Stimulated activated CD4-positive, alpha-beta T cell treated with anti-CD3 and anti-CD28 coated beads, Interleukin-12 subunit alpha, Interleukin-12 subunit beta, amount 100 ng/mL, for 4 hours (primary cell): ENCODE results near the gene MICAL3.
"Not testable (repeated sequence)": the region's sequence is repeated elsewhere in the genome, so short reads cannot be mapped to it uniquely, and the experiment has no call there.

Experiments used
- DNase-seq: peaks from one replicate; pipeline ENCODE4 v3.0.0-alpha.2; 2020

Gene MICAL3

DNA sequence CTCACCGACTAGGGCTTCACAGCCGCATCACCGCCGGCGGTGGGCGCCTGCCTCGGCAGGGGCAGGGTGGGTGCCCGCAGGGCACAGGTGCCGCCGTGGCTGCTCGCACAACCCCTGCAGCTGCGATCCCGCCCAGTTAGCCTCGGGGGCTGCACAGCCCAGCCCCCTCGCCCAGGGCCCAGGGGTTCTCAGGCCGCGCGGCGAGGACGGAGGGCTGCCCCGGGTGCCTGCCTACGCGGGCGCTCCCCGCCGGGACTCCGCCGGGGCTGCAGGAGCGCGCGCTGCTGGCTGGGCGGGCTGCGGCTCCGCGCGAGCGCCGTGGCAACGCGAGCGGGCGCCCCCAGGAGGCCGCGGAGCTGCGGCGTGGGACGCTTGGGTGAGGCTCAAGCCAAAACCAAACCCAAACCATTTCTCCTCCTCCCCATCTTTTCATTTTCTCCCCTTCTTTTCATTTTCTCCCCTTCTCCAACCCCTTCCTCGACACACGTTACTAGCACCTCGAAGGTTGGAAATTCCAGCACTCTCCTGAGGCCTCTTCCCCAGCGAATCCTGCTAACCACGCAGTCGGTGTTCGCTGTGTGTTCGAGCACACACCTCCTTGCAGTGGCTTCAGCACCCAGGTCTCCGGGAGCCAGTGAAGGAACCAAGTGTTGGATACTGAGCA, at the start of gene MICAL3:
Gene MICAL3 (minus strand): TSS at position 286 of the 664 bp plus-strand sequence. CDS start 117,749 bp downstream, outside the sequence.
- peak; percentile 60 for DNase-seq

DNA sequence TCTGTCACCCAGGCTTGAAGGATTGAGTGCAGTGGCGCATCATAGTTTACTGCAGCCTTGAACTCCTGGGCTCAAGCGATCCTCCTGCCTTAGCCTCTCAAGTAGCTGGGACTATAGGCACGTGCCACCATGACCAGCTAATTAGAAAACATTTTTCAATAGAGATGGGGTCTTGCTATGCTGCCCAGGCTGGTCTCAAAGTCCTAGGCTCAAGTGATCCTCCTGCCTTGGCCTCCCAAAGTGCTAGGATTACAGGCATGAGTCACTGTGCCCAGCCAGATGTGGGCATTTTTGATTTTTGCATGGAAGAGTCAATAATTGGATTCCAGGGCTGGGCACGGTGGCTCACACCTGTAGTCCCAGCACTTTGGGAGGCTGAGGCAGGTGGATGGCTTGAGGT, 49.6 kb upstream of the MICAL3 start:
- not testable (repeated sequence) for DNase-seq

GRCh38 chr22:18073467-18073866, 49.1 kb upstream of the MICAL3 start:
- DNase-seq = no peak

- DNase-seq = no peak
These were observed 47.6 kb upstream of the MICAL3 start for GRCh38 chr22:18071968-18072310.

DNA sequence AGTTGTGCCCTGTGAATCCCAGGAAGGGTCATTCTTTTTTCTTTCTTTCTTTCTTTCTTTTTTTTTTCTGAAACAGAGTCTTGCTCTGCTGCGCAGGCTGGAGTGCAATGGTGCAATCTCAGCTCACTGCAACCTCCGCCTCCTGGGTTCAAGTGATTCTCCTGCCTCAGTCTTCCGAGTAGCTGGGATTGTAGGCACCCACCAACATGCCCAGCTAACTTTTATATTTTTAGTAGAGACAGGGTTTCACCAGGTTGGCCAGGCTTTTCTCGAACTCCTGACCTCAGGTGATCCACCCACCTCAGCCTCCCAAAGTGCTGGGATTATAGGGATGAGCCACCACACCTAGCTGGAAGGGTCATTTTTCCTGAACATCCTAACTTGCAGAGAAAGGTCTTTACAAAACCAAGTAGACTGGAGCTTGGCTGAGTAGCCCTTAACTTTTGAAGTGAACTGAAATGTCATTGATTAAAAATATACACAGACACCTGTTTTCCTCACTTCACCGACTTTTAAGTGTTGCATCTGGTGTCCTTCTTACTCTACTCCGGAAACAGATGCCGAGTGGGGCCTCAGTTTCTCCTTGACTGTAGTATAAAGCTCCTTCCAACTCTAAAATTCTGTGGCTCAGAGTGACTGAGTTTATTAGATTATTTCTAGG, 47.1 kb upstream of the MICAL3 start:
- DNase-seq = not testable (repeated sequence)

DNA sequence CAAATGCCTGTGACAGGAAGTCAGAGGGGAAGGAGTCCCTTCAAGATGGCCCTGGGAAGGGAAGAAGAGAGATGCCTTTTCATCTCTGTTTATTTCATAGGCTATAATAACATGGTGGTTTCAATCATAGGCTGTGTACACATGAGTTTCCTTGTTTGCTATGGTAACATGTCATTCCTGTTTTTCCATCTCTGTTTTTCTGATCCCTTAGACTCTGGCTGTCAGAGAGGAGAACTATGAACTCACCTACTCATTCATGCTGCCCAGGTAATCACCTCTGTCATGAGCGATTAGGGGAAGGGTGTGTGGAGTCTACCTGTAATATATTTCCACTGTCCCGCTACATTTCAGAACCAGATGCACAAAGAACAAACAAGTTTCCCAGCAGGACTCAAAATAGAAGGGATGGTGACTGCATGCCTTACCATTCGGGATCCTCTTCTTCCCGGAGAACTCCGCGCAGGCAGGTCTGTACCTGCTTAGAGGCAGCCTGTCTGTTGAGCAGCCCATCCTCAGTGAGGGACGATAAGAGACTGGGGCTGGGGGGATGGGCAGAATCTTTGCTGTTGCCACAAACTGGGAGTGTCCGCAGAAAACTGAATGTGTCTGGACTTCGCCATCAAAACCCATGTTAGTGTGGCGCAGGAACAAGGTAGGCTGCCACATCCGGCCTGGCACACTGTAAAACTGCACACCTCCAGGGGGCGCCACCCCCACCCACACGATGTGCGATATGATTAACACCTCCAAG, 46.4 kb upstream of the MICAL3 start:
- no peak for DNase-seq

DNA sequence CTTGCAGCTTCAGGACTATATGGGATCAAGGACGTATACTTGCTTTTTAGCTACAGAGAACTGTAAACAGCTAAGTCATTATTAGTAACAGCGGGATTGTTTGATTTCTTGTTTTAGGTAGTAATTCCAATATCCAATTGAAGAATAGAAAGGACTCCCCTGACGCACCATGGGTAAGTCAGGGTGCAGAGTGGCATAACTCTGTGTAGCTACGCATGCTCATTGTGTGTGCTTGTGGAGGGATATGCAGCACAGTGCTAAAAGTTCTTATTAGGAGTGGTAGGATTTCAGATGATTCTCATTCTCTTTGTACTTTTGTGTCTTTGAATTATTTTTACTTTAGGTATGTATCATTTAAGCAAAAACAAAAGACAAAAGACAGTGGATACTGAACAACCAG, 45.7 kb upstream of the MICAL3 start:
- no peak for DNase-seq

- DNase-seq = no peak
These were observed 44.7 kb upstream of the MICAL3 start for GRCh38 chr22:18069041-18069440.

DNA sequence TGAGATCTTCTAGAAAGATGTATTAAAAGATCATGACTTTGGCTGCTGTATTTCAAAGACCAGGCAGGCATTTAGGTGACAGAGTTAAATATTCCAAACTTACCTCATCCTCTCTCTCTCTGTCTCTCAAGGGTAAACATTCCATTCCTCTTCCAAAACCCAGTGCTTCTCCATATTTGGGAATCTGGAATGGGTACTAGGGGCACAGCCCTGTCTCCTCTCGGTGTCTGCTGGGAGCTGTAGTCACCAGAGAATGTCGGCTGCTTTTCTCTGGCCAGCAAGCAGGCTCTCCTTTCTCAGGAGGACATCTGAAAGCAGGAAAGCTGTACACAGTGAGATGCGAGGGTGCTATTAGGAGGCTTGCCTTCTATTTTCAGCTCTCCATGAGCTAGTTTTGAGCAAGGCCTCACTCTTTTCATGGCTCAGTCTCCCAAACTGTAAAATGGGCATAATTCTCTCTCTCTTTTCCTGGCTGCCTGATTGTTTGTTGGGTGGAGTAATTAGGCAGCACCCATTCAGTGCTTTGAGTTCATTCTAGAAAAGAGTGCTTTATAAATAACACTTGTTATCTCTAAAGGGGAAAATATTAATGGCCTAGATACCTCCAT, 44.1 kb upstream of the MICAL3 start:
- no peak for DNase-seq

DNA sequence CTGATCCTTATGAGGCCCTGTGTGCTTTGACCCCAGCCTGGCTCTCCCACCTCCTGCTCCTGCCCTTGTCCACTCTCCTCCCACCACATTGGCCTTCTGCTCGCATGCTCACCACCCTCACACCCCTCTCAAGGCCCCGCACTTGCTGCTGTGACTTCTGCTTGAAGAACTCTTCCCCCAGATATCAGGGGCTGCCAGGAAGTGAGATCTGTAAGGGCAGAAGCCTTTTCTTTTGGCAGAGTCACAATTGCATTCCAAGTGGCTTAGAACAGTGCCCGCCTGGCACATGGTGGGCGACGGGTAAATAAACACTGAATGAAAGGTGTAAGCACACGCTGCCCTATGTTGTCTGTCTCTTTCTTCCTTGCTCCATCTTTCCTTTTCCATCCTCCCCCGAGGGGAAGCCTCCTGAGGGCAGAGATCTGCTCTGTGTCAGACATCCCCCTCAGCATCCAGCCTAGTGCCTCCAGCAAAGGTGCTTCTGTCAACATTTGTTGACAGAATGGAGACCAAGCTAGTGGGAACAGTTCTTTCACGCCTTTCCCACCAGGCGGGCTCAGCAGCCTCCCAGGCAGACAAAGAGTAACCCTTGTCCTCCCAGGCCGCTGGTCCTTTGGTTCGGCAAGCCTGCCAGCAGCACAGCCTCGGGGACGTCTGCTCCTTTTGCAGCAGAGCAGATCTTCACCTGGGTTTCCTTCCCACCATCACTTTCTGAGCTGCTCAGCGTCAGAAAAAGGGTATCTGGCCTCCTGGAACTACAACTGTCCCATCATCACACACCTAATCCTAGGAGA, 43.4 kb upstream of the MICAL3 start:
- DNase-seq = no peak

DNA sequence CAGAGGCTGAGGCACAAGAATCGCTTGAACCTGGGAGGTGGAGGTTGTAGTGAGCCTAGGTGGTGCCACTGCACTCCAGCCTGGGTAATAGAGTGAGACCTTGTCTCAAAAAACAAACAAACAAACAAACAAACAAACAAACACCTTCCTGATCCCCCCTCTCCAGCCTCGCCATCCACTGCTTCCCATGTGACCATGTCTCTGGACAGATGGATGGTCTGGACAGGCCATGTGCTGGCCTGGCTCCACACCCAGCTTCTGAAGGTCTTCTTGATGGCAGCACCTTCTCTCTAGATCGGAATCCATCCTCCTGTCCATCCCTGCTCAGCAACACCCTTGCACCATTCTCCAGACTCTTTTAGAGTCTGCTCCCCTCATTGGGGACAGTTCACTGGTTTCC, 42.8 kb upstream of the MICAL3 start:
- DNase-seq = no peak

- DNase-seq = no peak
These were observed 42.0 kb upstream of the MICAL3 start for GRCh38 chr22:18066181-18066859.

DNA sequence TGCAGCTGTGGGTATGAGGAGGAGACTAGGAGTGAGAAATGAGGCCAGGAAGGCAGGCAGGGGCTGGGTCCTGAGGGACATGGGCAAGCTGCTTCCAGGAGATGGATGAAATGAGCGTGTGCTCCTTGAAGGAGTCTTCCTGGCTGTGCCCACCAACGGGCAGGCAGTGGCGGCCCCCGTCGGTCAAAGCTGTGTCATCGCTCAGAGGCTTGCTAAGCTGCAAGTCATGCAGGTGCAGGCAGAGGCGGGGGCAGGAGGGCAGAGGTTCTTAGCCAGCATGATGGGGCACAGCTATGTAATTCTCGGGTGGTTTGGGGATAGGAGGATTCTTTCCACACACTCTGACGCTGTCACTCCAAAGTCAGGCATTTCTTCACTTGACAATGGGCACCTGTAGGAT, 40.9 kb upstream of the MICAL3 start:
- no peak for DNase-seq

DNA sequence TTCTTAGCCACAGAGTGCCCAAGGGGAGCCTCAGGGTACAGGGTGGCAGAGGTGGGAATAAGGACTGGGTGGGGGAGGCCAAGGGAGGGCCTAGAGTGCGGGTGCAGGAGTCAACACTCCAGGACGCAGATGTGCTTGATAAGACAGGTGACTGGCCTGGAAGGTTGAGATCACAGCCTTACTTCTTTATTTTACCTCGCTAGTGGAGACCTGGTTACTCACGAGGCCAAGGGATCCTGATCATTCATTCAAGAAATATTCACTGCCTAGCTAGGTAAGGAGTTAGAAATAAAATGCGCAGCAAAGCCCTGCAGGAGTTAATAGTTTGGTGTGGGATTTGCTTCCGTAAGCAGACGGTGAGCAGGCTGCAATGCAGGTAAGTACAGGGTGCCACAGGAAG, 40.3 kb upstream of the MICAL3 start:
- DNase-seq = no peak

DNA sequence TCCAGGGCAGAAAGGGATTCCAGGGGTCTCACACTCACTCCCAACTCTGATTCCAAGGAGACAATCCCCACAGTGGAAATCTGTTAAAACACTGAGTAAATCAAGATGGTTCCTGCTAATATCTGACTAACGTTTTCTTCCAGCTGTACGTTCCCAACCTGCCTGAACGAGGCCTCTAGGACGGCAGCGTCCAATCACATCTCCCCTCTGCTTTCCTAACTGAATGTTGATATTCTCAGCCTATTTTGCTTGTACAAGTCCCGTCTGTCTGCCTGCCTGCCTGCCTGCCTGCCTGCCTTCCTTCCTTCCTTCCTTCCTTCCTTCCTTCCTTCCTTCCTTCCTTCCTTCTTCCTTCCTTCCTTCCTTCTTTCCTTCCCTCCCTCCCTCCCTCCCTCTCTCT, 39.4 kb upstream of the MICAL3 start:
- DNase-seq = not testable (repeated sequence)

GRCh38 chr22:18063306-18063705, 38.9 kb upstream of the MICAL3 start:
- no peak for DNase-seq

DNA sequence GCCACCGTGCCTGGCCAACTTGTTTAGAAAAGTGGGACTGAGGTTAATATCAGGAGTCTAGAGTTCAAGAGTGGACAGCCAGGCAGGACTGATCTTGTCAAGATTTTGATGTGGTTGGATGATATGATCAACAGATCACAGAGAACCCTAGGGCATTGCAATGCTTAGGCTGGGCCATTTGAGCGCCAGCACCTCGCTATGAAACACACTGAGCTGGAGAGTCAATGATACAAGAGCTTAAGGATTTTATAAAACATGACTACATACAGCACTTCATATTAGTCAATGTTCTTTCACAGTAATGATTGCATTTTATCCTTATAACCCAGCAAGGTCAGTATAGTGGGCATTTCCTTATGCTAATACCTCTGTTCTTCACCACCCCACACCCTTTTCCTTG, 38.1 kb upstream of the MICAL3 start:
- DNase-seq = no peak

- DNase-seq = no peak
These were observed 36.6 kb upstream of the MICAL3 start for GRCh38 chr22:18060646-18061620.

DNA sequence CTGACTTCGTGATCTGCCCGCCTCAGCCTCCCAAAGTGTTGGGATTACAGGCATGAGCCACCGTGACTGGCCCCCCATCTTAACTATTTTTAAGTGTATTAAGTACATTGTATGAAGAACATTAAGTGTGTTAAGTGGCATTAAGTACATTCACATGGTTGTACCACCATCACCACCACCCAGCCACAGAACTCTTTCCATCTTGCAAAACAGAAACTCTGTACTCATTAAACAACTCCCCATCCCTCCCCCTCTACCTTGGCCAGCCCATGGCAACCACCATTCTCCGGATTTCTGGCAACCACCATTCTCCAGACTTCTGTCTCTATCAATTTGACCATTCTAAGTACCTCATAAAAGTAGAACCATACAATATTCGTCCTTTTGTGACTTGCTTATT, 35.6 kb upstream of the MICAL3 start:
- DNase-seq = no peak

- no peak for DNase-seq
These were observed 35.1 kb upstream of the MICAL3 start for GRCh38 chr22:18059473-18059872.

GRCh38 chr22:18059094-18059417, 34.7 kb upstream of the MICAL3 start:
- no peak for DNase-seq
